HEK293T (cell line): ENCODE results near the gene NME3.
A peak's percentile ranks its signal among the peaks of the same experiment; 100 is the strongest.

Experiments used
- CTCF ChIA-PET: fragments of 350-600 bp; formaldehyde crosslinking; extraction: SDS; loops from one replicate; lab custom pipeline; 2021; ENCODE audit warnings: antibody characterized with exemption, inconsistent platforms; lab: Yijun Ruan, JAX
- POLR2A ChIA-PET: fragments of 350-600 bp; formaldehyde crosslinking; extraction: SDS; loops from one replicate; lab custom pipeline; 2020; ENCODE audit warnings: antibody characterized with exemption, inconsistent platforms; lab: Yijun Ruan, JAX
- DNase-seq: peaks from one replicate; pipeline ENCODE4 v3.0.0; 2012; ENCODE audit warnings: mixed read lengths; ENCODE audit errors: extremely low spot score
- ARNT ChIP-seq: fragments of 450-650 bp; IDR thresholded peaks from 2 replicates; pipeline ENCODE4 v1.6.1; 2017; ENCODE audit warnings: mild to moderate bottlenecking
- BHLHE40 ChIP-seq: fragments of 450-650 bp; IDR thresholded peaks from 2 replicates; pipeline ENCODE4 v1.6.1; 2016; ENCODE audit warnings: mild to moderate bottlenecking, moderate library complexity, borderline replicate concordance
- CTBP1 ChIP-seq: fragments of 450-650 bp; IDR thresholded peaks from 2 replicates; pipeline ENCODE4 v1.6.1; 2016; ENCODE audit warnings: borderline replicate concordance
- ELF4 ChIP-seq: fragments of 450-650 bp; IDR thresholded peaks from 2 replicates; pipeline ENCODE4 v1.6.1; 2017; ENCODE audit warnings: antibody characterized with exemption
- FOXA1 ChIP-seq: fragments of 450-650 bp; IDR thresholded peaks from 2 replicates; pipeline ENCODE4 v1.6.1; 2016; ENCODE audit warnings: mild to moderate bottlenecking
- FOXK2 ChIP-seq: fragments of 450-650 bp; IDR thresholded peaks from 2 replicates; pipeline ENCODE4 v1.6.1; 2016; ENCODE audit warnings: mild to moderate bottlenecking
- FOXM1 ChIP-seq: fragments of 450-650 bp; IDR thresholded peaks from 2 replicates; pipeline ENCODE4 v1.6.1; 2017; ENCODE audit warnings: mild to moderate bottlenecking, borderline replicate concordance
- HDGF ChIP-seq: fragments of 450-650 bp; IDR thresholded peaks from 2 replicates; pipeline ENCODE4 v1.6.1; 2017; ENCODE audit warnings: antibody characterized with exemption, borderline replicate concordance
- L3MBTL2 ChIP-seq: fragments of 450-650 bp; conservative IDR thresholded peaks from 2 replicates; pipeline ENCODE4 v1.6.1; 2016; ENCODE audit warnings: mild to moderate bottlenecking
- LEF1 ChIP-seq: fragments of 450-650 bp; IDR thresholded peaks from 2 replicates; pipeline ENCODE4 v1.6.1; 2017; ENCODE audit warnings: mild to moderate bottlenecking, borderline replicate concordance
- NFRKB ChIP-seq: fragments of 450-650 bp; IDR thresholded peaks from 2 replicates; pipeline ENCODE4 v1.6.1; 2016; ENCODE audit warnings: mild to moderate bottlenecking, moderate library complexity
- PKNOX1 ChIP-seq: fragments of 450-650 bp; IDR thresholded peaks from 2 replicates; pipeline ENCODE4 v1.6.1; 2016
- SP1 ChIP-seq: fragments of 450-650 bp; IDR thresholded peaks from 2 replicates; pipeline ENCODE4 v1.6.1; 2017
- SUZ12 ChIP-seq: fragments of 450-650 bp; IDR thresholded peaks from 2 replicates; pipeline ENCODE4 v1.6.1; 2016; ENCODE audit warnings: mild to moderate bottlenecking
- TARDBP ChIP-seq: fragments of 450-650 bp; IDR thresholded peaks from 2 replicates; pipeline ENCODE4 v1.6.1; 2016
- ZNF384 ChIP-seq: fragments of 450-650 bp; IDR thresholded peaks from 2 replicates; pipeline ENCODE4 v1.6.1; 2016

The NME3 gene

GRCh38 chr16:1766701-1767100 is 4.6 kb downstream of the NME3 start:
- DNase-seq: no peak
- ChIA-PET CTCF (no interaction called here), POLR2A (no interaction called here)
- TF ChIP-seq SUZ12: no peak
- TF ChIP-seq FOXK2: no peak
- TF ChIP-seq SP1: no peak
- TF ChIP-seq FOXM1: no peak
- no peak for TF ChIP-seq PKNOX1
- TF ChIP-seq L3MBTL2: no peak
- TF ChIP-seq CTBP1: no peak
- TF ChIP-seq FOXA1: no peak
- TF ChIP-seq TARDBP: no peak
- no peak for TF ChIP-seq NFRKB

GRCh38 chr16:1766231-1766630 is 5.1 kb downstream of the NME3 start:
- POLR2A ChIA-PET: no interaction called here
- DNase-seq: no peak
- CTCF ChIA-PET: no interaction called here
- no peak for TF ChIP-seq NFRKB

- TF ChIP-seq LEF1 (no peak), ELF4 (no peak), FOXK2 (no peak), FOXM1 (no peak), FOXA1 (no peak), L3MBTL2 (no peak), SUZ12 (no peak), ARNT (no peak), SP1 (no peak), PKNOX1 (no peak), TARDBP (no peak), ZNF384 (no peak), CTBP1 (no peak), HDGF (no peak), BHLHE40 (no peak), NFRKB (no peak)
- CTCF ChIA-PET: no interaction called here
- DNase-seq: no peak
- POLR2A ChIA-PET: no interaction called here
Measured at GRCh38 chr16:1765826-1766225, 5.5 kb downstream of the NME3 start.

- POLR2A ChIA-PET: interaction anchor here (0.8 to 1.5 kb wide), 3 partner anchors 8 to 154 kb away, joined by 3 to 5 read pairs (median 5); partner anchors contain the start of genes EME2, JPT2 and MRPS34
- TF ChIP-seq LEF1: no peak
- TF ChIP-seq NFRKB: no peak
- no peak for TF ChIP-seq SUZ12
- no peak for TF ChIP-seq FOXM1
- no peak for TF ChIP-seq HDGF
- TF ChIP-seq FOXA1: no peak
- no peak for TF ChIP-seq ARNT
- TF ChIP-seq CTBP1: no peak
- TF ChIP-seq BHLHE40: no peak
- no peak for TF ChIP-seq FOXK2
- no peak for TF ChIP-seq ELF4
- CTCF ChIA-PET: interaction anchor here (0.5 to 1.2 kb wide), 2 partner anchors 59 to 614 kb away, joined by 3 to 5 read pairs; partner anchors contain the start of gene MAPK8IP3
- no peak for DNase-seq
Measured at GRCh38 chr16:1764971-1765370, 6.4 kb downstream of the NME3 start.

- POLR2A ChIA-PET: interaction anchor here (1.2 to 1.5 kb wide), 2 partner anchors 9 to 86 kb away, joined by 5 read pairs; partner anchors contain the start of genes EME2, JPT2 and MRPS34
- TF ChIP-seq SP1 (no peak), LEF1 (no peak), HDGF (no peak), CTBP1 (no peak), FOXA1 (no peak), NFRKB (no peak), BHLHE40 (no peak), ARNT (no peak), SUZ12 (no peak), FOXK2 (no peak), PKNOX1 (no peak), ELF4 (no peak), TARDBP (no peak)
- CTCF ChIA-PET: no interaction called here
- peak; percentile 40 for DNase-seq
Measured at GRCh38 chr16:1763521-1764511, 7.5 kb downstream of the NME3 start.
